K562 (cell line): ENCODE measurements around the gene MAGI1.

ENCODE experiments used
- FOXK1 ChIP-seq: sonication (generic); formaldehyde crosslinking; IDR thresholded peaks from 2 replicates; pipeline ENCODE4 v1.8.0; 2022; ENCODE audit warnings: missing genetic modification reagents, mild to moderate bottlenecking, borderline replicate concordance
- GTF2A2 ChIP-seq: IDR thresholded peaks from 2 replicates; pipeline ENCODE4 v1.6.1; 2016; ENCODE audit warnings: mild to moderate bottlenecking, missing genetic modification characterization, missing compliant biosample characterization
- NCOA1 ChIP-seq: fragments of 450-650 bp; IDR thresholded peaks from 2 replicates; pipeline ENCODE4 v1.6.1; 2016; ENCODE audit warnings: low read depth
- WHSC1 ChIP-seq: IDR thresholded peaks from one replicate; pipeline ENCODE4 v1.6.1; 2012; ENCODE audit warnings: low read length, control low read depth, inconsistent platforms
- TF ChIP-seq, protein P1 (sequence below): sonication (generic); formaldehyde crosslinking; IDR thresholded peaks from 2 replicates; pipeline ENCODE4 v1.5.0; 2020; ENCODE audit warnings: missing genetic modification reagents
- TF ChIP-seq, protein P2 (sequence below): fragments of 250-450 bp; sonication (Bioruptor Pico); IDR thresholded peaks from 2 replicates; pipeline ENCODE4 v1.5.0; 2021; ENCODE audit warnings: mild to moderate bottlenecking, borderline replicate concordance
- TF ChIP-seq, protein P3 (sequence below): sonication (generic); formaldehyde crosslinking; IDR thresholded peaks from 2 replicates; pipeline ENCODE4 v1.9.0; 2022; ENCODE audit warnings: mild to moderate bottlenecking, missing genetic modification reagents
- TF ChIP-seq, protein P4 (sequence below), 3 experiments: IDR thresholded peaks in 2 of 3; conservative IDR thresholded peaks in 1 of 3; 2 replicates each; pipeline ENCODE4 v1.5.1; 2011 to 2012; ENCODE audit warnings: low read length in 3 of 3, mild to moderate bottlenecking in 3 of 3, control low read depth in 2 of 3, improper control_type of control experiment in 1 of 3, inconsistent platforms in 1 of 3, low read depth in 1 of 3, mixed read lengths in 1 of 3, moderate library complexity in 1 of 3; ENCODE audit not compliant: insufficient read depth in 2 of 3
- TF ChIP-seq, protein P5 (sequence below): fragments of 450-650 bp; formaldehyde crosslinking; IDR thresholded peaks from 2 replicates; pipeline ENCODE4 v1.4.0; 2020; ENCODE audit warnings: mild to moderate bottlenecking, mixed read lengths

DNA sequence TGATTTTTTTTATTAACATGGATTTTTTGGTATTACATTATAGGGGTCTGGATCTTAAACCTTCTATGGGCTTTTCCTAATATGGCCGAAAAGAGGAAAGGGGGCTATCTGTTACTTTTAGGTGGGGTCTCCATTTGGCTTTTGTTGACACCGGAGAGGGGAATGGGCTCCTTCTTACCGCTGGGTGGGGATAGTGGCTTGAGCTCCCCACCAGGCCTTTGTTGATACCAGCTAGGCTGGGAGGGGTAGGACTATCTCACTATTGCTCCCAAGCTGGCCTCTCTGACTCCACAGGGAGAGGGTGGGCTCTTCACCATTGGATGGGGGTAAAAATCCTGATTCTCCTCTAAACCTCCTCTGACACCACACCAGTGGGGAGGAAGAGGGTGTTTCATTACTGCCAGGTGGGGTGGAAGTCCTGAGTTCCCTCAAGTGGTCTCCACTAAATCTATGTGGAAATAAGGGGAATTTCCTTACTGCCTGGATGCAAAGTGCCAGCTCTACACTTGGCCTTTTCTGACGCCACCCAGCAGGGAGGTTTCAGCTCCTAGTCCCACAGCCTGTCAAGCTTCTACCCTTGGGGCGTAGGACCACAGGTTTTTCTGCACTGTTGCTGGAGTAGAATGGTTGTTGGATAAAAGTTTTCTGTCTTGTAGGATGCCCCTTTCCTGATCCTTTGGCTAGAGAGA is 572.3 kb downstream of the MAGI1 start:
- TF ChIP-seq, protein P1, sequence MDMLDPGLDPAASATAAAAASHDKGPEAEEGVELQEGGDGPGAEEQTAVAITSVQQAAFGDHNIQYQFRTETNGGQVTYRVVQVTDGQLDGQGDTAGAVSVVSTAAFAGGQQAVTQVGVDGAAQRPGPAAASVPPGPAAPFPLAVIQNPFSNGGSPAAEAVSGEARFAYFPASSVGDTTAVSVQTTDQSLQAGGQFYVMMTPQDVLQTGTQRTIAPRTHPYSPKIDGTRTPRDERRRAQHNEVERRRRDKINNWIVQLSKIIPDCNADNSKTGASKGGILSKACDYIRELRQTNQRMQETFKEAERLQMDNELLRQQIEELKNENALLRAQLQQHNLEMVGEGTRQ (CRISPR knock-in tag) = no peak
- TF ChIP-seq, protein P2, sequence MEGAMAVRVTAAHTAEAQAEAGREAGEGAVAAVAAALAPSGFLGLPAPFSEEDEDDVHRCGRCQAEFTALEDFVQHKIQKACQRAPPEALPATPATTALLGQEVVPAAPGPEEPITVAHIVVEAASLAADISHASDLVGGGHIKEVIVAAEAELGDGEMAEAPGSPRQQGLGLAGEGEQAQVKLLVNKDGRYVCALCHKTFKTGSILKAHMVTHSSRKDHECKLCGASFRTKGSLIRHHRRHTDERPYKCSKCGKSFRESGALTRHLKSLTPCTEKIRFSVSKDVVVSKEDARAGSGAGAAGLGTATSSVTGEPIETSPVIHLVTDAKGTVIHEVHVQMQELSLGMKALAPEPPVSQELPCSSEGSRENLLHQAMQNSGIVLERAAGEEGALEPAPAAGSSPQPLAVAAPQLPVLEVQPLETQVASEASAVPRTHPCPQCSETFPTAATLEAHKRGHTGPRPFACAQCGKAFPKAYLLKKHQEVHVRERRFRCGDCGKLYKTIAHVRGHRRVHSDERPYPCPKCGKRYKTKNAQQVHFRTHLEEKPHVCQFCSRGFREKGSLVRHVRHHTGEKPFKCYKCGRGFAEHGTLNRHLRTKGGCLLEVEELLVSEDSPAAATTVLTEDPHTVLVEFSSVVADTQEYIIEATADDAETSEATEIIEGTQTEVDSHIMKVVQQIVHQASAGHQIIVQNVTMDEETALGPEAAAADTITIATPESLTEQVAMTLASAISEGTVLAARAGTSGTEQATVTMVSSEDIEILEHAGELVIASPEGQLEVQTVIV (CRISPR knock-in tag) = no peak
- TF ChIP-seq WHSC1 (no peak), FOXK1 (no peak), NCOA1 (no peak), GTF2A2 (no peak)
- TF ChIP-seq, protein P3, sequence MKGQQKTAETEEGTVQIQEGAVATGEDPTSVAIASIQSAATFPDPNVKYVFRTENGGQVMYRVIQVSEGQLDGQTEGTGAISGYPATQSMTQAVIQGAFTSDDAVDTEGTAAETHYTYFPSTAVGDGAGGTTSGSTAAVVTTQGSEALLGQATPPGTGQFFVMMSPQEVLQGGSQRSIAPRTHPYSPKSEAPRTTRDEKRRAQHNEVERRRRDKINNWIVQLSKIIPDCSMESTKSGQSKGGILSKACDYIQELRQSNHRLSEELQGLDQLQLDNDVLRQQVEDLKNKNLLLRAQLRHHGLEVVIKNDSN (CRISPR knock-in tag) = no peak
- TF ChIP-seq, protein P4, sequence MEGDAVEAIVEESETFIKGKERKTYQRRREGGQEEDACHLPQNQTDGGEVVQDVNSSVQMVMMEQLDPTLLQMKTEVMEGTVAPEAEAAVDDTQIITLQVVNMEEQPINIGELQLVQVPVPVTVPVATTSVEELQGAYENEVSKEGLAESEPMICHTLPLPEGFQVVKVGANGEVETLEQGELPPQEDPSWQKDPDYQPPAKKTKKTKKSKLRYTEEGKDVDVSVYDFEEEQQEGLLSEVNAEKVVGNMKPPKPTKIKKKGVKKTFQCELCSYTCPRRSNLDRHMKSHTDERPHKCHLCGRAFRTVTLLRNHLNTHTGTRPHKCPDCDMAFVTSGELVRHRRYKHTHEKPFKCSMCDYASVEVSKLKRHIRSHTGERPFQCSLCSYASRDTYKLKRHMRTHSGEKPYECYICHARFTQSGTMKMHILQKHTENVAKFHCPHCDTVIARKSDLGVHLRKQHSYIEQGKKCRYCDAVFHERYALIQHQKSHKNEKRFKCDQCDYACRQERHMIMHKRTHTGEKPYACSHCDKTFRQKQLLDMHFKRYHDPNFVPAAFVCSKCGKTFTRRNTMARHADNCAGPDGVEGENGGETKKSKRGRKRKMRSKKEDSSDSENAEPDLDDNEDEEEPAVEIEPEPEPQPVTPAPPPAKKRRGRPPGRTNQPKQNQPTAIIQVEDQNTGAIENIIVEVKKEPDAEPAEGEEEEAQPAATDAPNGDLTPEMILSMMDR (IDR thresholded peaks at IDR 0.05 in 2 of 3, conservative IDR thresholded peaks at IDR 0.05 in 1 of 3; ENCODE audit: insufficient read depth in 2 of 3, low read depth in 1 of 3, low read length in 3 of 3) = no peak
- TF ChIP-seq, protein P5, sequence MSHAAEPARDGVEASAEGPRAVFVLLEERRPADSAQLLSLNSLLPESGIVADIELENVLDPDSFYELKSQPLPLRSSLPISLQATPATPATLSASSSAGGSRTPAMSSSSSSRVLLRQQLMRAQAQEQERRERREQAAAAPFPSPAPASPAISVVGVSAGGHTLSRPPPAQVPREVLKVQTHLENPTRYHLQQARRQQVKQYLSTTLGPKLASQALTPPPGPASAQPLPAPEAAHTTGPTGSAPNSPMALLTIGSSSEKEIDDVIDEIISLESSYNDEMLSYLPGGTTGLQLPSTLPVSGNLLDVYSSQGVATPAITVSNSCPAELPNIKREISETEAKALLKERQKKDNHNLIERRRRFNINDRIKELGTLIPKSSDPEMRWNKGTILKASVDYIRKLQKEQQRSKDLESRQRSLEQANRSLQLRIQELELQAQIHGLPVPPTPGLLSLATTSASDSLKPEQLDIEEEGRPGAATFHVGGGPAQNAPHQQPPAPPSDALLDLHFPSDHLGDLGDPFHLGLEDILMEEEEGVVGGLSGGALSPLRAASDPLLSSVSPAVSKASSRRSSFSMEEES = no peak
